ENCODE measurements around the gene ALOX15B. TPM values are rescaled to one million over a fixed set of nuclear protein-coding genes. Genes with fewer than 3 reads are reported as not detected.

Gene ALOX15B
- total and polyA plus RNA-seq, 8 donors, result 0.38 to 112 (median 0.53) TPM

GRCh38 chr17:8025176-8025911 lies 13.5 kb upstream of the ALOX15B start:
- no peak overlapping the region for H3K27ac ChIP-seq
- TF ChIP-seq CTCF (IDR thresholded peaks at IDR 0.05), result no peak

GRCh38 chr17:8029121-8029520 lies 9.7 kb upstream of the ALOX15B start:
- Histone ChIP-seq H3K4me1 (peaks cover 0 to 10% of the 10 kb centered on the region in 2 donors), H3K27ac (no peak overlapping the region), H3K36me3 (no peaks in the 10 kb centered on the region), H3K9me3 (no peaks in the 10 kb centered on the region), H3K4me3 (no peak overlapping the region), H3K27me3 (peaks cover 0 to 40% of the 10 kb centered on the region in 2 donors)
- no peak for TF ChIP-seq CTCF (IDR thresholded peaks at IDR 0.05)
- DNase-seq (no peak), ATAC-seq (no peak)
- intact Hi-C loops (cut with DNase I), result no loop called here

More at GRCh38 chr17:8025176-8025911, 13.5 kb upstream of the ALOX15B start:
- Histone ChIP-seq H3K4me3 (no peak overlapping the region), H3K9me3 (no peaks in the 10 kb centered on the region), H3K36me3 (no peaks in the 10 kb centered on the region), H3K27me3 (peaks cover 0 to 27% of the 10 kb centered on the region in 2 donors), H3K4me1 (peaks cover 0 to 31% of the 10 kb centered on the region in 2 donors)
- DNase-seq (no peak), ATAC-seq (peak; percentile 37)
- intact Hi-C loops (cut with DNase I), result no loop called here

GRCh38 chr17:8031261-8031661 lies 7.6 kb upstream of the ALOX15B start:
- Histone ChIP-seq H3K9me3 (no peaks in the 10 kb centered on the region), H3K36me3 (no peaks in the 10 kb centered on the region), H3K4me1 (no peaks in the 10 kb centered on the region), H3K27ac (no peak overlapping the region), H3K4me3 (no peak overlapping the region), H3K27me3 (peaks cover 0 to 48% of the 10 kb centered on the region in 2 donors)
- ATAC-seq (no peak), DNase-seq (peak in 1 of 4 donors; percentile 62)
- no peak for TF ChIP-seq CTCF (IDR thresholded peaks at IDR 0.05)
- intact Hi-C loops (cut with DNase I), result no loop called here

- peaks cover 0 to 51% of the 10 kb centered on the region in 2 donors for H3K27me3 ChIP-seq
- intact Hi-C loops (cut with DNase I), result no loop called here
- ATAC-seq (no peak), DNase-seq (no peak)
- no peaks in the 10 kb centered on the region for H3K4me1 ChIP-seq
- no peaks in the 10 kb centered on the region for H3K9me3 ChIP-seq
- no peak overlapping the region for H3K4me3 ChIP-seq
- H3K27ac ChIP-seq, result no peak overlapping the region
- no peaks in the 10 kb centered on the region for H3K36me3 ChIP-seq
- no peak for TF ChIP-seq CTCF (IDR thresholded peaks at IDR 0.05)
Measured at GRCh38 chr17:8031950-8032349, 6.9 kb upstream of the ALOX15B start.

GRCh38 chr17:8032442-8032841 lies 6.4 kb upstream of the ALOX15B start:
- intact Hi-C loops (cut with DNase I), result no loop called here

More at GRCh38 chr17:8032442-8032841, 6.4 kb upstream of the ALOX15B start:
- H3K4me3 ChIP-seq, result no peak overlapping the region
- H3K9me3 ChIP-seq, result no peaks in the 10 kb centered on the region
- H3K4me1 ChIP-seq, result no peaks in the 10 kb centered on the region
- H3K27me3 ChIP-seq, result peaks cover 0 to 51% of the 10 kb centered on the region in 2 donors
- no peak for DNase-seq
- TF ChIP-seq CTCF (IDR thresholded peaks at IDR 0.05), result no peak
- no peaks in the 10 kb centered on the region for H3K36me3 ChIP-seq
- no peak for ATAC-seq
- H3K27ac ChIP-seq, result no peak overlapping the region

Measured in left lung (tissue), 10 donors.